Medulla oblongata (tissue), 1 donor: ENCODE data around the gene SH3BP2.
A peak's percentile ranks its signal among the peaks of the same experiment; 100 is the strongest.

Experiments used
- DNase-seq: peaks from one replicate; pipeline ENCODE4 v3.0.0-alpha.2; 2015; ENCODE audit errors: extremely low spot score

Gene SH3BP2

DNA sequence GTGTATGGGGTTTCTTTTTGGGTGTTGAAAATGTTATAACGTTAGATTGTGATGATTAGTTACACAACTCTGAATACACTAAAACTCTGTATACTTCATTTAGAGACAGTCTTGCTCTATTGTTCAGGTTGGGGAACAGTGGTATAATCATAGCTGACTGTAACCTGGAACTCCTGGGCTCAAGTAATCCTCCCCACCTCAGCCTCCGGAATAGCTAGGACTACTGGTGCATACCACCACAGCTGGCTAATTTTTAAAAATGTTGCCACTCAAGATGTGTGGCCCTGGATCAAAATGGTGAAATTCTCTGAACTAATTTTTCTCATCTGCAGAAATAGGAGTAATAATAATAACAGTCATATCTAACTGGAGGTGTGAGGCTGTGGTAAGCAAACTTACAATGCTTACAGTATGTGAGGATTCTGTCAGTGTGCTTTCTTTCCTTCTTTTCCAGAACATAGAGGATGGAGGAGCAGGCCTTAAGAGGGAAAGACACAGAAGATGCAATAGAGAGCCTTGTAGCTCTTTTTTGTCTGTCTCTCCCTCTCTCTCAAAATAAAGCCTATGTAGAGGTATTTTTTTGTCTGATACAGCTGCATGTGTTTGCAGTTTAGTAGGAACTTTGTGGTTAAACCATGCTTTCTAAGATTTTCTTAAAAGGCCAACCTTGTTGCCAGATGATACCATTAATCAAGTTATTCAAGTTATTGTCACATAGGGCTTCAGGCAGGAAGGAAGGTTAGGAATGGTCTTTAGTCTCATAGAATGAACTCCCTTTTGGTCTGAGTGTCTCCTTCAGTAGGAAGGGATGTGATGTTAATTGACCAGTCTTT is 58.3 kb downstream of the SH3BP2 start:
- no peak for DNase-seq

DNA sequence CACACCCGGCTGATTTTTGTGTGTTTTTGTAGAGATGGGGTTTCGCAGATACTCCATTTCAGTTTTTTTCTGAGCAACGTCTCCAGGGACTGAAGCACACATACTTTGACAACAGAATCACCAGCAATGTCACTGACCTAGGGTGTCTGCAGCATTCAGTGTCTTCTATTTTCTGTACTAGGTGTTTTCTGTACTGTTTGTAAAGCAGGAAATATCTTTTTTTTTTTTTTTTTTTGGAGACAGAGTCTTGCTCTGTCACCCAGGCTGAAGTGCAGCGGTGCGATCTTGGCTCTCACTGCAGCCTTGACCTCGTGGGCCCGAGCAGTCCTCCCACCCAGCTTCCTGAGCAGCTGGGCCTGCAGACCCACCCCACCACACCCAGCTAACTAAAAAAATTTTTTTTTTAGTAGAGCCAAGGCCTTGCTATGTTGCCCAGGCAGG is 59.6 kb downstream of the SH3BP2 start:
- DNase-seq = no peak

DNA sequence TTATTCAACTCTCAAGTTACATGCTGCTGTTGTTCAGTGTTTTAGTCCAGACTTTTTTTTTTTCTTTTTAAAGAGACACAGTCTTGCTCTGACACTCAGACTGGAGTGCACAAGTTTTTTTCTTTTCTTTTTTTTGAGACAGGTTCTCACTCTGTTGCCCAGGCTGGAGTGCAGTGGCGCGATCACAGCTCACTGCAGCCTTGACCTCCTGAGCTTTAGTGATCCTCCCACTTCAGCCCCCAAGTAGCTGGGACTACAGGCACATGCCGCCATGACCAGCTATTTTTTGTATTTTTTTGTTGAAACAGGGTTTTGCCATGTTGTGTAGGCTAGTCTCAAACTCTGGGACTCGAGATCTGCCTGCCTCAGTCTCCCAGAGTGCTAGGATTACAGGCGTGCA is 62.7 kb downstream of the SH3BP2 start:
- no peak for DNase-seq

DNA sequence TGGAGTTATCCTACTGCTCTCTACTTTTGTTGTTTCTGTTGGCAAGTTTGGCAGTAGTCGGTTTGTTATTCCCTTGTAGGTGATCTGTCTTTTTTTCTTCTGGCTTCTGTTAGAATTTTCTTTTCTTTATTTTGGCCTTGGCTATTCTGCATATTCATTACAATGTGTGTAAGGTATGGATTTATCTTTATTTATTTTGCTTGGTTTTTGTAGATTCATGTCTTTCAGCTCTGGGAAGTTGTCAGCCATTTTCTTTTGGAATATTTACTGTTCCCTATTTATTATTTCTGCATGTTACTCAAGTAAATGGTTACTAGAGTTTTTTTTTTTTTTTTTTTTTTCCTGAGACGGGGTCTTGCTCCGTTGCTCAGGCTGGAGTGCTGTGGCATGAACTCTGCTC is 63.4 kb downstream of the SH3BP2 start:
- DNase-seq = no peak

DNA sequence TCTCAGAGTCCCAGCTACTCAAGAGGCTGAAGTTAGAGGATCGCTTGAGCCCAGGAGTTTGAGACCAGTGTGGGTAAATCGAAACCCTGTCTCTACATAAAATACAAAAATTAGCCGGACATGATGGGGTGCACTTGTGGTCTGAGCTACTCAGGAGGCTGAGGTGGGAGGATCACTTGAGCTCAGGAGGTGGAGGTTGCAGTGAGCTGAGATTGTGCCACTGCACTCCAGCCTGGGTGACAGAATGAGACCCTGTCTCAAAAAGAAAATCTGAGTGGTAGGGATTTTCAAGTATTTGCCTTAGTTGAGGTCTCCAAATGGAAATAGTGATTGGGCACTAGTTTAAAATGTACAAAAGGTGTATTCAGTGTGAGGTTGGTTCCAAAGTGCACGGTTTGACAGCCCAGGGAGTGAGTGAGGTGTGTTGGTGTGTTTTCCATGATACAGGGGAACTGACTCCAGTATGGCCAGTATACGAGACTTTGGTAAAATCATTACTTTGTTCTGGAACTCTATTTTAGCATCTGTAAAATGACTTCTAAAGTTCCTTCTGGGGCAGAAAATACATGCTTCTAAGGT is 64.6 kb downstream of the SH3BP2 start:
- DNase-seq = no peak

DNA sequence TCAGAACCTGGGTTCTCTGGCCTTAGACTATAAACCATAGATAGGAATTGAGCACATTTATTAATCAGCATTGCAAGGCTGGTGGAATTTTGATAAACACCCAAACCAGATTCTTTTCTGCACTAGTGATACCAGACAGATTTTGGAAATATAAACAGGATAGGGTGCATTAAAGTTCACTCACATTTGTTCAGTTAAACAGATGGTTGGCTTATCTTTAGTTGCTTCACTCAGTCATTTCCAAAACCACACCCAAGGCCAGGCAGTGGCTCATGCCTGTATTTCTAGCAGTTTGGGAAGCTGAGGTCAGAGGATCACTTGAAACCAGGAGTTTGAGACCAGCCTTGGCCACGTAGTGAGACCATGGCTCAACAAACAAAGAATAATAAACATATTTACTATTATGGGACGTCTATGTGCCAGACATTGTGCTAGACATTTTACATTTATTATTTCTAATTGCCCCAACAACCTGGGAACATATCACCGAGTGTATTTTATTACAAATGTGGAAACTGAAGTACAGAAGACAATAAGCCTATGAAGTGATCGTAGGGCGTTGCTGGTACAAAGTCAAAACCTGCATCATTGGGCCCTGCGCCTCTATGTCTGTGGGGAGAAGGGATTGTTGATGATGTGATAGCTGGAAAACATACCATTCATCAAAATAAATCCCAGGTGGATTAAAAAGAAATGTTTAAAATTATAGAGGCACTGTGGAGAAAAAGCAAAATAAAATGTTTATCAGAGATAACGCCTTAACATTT is 65.7 kb downstream of the SH3BP2 start:
- DNase-seq = no peak

DNA sequence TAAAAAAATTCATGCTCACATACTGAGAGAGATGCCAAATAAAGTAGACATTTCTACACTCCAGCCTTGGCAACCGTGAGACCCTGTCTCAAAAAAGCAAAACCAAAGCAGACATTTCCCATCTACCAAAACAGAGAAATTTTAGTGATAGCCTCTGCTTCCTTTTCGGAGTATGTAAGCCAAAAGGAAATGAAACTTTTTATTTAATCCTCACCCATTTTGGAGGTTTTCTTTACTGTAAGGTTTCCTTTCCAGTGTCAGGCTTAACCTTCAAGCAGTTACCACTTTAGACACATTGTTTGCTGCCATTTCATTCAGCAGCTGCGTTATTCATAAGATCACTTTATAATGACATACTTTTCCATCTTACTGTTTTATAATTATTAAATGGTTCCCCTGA is 66.6 kb downstream of the SH3BP2 start:
- no peak for DNase-seq

DNA sequence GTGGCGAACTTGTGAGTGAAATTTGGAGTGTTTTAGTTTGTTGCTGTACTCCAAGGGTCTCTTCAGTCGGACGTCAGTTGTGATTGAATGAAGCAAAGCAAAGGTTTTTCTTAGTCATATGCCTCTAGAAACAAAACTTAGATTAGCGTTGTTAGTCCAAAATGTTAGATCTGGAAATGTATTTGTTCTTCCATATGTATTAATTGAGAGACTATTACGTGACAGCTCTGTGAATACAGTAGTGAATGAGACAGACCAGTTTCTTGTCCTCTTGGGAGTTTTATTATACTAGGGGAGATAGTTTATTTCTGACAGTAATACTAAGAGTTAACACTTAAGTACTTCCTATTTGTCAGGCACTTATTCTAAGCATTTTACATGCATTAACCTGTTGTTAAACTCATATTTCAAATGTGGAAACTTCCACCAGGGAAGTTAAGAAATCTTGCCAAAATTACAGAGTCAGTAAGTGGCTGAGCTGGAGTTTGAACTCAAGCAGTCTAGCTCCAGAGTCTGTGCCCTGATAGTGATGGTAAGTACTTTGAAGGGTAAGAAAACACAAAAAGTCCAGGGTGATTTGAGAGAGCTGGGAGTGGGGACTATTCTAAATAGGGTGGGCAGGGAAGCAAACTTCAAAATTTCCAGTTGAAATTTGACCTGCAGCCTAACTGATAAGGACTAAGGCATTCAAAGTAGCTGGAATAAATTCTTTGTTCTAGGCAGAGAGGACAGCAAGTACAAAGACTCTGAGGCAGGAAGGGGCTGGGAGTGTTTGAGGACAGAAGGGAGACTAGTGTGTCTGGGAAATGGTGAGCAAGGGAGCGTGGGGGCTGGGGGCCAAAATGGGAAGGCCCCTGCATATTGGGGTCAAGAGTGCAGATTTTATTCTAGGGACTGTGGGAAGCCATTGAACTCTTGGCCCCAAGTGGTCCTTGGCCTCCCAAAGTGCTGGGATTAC is 67.8 kb downstream of the SH3BP2 start:
- DNase-seq = no peak

DNA sequence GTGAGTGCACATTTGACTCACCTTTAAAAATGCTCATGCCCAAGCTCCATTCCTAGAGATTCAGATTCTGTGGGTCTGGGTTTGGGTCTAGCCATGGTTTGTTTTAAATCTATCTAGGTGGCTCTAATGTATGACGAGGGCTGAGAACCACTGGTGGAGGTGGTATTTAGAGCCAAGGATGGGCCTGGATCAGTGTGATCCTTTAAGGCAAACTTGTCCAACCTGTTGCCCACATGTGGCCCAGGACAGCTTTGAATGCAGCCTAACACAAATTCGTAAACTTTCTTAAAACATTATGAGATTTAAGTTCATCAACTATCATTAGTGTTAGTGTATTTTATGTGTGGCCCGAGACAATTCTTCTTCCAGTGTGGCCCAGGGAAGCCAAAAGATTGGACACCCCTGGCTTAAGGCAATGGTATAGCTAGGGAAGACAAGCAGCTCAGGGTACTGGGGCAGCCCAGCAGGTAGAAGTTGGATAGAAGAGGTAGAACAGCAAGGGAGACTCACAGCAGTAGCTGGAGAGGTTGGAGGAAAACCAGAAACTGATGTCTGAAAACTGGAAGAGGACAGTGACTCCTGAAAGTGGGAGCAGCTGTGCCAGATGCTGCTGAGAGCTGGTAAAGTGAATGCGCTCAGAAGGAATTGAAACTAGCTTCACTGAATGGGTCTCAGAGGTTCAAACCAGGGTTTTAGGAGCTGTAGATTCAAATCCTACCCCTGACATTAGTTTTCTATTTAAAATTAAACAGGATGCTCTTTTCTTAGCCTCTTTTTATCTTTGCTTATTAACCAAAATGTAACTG is 68.9 kb downstream of the SH3BP2 start:
- no peak for DNase-seq

DNA sequence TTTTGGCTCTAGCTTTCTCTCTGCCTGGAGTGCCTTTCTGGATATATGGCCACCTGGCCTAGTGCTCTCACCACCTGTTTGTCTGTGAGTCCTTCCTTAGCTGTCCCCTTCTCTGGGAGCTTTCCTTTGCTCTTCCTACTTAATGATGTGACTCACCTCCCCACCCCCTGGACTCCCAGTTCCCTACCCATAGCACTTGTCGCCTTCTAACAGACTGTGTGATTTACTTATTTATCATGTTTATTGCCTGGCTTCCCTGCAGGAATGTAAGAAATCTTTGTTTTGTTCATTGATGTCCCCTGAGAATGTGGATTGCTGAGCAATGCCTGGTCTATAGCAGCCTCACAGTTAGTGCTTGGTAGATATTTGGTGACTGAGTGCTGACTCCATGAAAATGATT is 69.6 kb downstream of the SH3BP2 start:
- no peak for DNase-seq

DNA sequence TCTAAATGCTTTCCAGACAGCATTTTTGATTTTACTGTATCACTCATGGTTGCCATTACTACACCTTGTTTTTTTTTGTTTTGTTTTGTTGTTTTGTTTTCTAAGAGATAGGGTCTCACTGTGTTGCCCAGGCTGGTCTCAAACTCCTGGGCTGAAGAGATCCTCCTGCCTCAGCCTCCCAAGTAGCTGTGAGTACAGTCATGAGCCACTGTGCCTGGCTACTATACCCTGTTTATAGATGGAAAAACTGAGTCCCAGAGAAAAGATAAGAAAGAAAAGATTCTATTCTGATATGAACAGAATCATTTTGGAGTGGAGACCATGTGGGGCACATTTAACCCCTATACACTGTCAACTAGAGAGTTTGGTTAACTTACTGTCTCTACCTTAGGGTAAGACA is 70.8 kb downstream of the SH3BP2 start:
- no peak for DNase-seq

DNA sequence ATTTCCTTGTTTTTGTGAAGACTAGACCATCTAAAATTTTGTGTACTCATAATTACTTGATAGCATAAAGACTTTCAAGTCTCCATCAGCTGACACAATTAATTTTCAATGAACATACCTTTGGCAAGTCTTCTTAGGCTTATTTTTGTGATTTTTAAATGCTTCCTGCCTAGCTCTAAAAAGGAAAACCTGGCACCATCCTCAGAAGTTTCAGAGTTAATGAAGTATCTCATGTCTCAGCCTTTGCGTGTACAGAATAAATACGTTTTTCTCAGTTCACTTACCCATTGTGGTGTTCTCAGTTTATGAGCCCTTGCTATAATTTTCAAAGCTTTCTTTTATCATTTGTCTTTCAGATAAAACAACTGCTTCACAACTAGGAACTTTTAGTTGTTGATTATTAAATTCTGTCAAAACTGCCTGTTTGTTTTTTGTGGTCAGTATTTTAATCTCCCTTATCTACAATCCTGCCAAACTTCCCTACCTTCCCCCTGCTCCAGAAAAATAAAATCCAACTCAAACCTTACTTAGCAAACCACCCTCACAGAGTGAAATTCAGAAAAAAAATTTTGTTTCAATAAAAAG is 72.4 kb downstream of the SH3BP2 start:
- peak; percentile 21 for DNase-seq

DNA sequence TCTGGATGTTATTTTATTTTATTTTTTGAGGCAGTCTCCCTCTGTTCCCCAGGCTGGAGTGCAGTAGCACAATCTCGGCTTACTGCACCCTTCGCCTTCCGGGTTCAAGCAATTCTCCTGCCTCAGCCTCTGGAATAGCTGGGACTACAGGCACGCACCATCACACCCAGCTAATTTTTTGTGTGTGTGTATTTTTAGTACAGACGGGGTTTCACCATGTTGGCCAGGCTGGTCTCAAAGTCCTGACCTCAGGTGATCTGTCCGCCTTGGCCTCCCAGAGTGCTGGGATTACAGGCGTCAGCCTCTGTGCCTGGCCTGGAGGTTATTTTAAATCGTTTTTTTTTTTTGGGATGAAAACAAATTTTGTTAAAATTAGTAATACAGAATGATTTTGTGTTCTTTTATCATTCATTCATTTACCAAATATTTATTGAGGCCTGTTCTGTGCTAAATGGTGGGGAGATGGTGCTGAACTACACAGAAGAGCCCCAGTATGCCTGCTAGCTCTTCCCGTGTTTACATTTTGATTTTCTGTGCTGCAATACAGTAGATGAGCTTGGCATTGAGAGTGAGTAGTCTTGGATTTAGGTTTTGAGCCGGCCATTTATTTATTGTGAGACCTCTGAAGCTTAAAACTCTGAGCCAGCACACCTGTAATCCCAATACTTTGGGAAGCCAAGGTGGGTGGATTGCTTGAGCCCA is 73.4 kb downstream of the SH3BP2 start:
- no peak for DNase-seq

DNA sequence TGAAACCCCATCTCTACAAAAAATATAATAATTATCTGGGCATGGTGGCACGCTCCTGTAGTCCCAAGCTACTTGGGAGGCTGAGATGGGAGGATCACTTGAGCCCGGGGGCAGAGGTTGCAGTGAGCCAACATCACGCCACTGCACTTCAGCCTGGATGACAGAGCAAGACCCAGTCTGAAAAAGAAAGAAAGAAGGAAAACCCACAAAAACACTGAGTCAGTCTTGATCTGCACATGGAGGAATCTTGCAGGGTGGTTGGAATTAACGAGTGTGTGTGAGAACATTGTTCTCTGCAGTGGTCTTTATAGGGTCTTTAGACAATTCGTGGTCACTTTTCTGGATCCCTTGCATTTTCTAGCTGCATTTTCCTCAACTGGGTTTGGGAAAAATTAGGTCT is 74.0 kb downstream of the SH3BP2 start:
- no peak for DNase-seq

DNA sequence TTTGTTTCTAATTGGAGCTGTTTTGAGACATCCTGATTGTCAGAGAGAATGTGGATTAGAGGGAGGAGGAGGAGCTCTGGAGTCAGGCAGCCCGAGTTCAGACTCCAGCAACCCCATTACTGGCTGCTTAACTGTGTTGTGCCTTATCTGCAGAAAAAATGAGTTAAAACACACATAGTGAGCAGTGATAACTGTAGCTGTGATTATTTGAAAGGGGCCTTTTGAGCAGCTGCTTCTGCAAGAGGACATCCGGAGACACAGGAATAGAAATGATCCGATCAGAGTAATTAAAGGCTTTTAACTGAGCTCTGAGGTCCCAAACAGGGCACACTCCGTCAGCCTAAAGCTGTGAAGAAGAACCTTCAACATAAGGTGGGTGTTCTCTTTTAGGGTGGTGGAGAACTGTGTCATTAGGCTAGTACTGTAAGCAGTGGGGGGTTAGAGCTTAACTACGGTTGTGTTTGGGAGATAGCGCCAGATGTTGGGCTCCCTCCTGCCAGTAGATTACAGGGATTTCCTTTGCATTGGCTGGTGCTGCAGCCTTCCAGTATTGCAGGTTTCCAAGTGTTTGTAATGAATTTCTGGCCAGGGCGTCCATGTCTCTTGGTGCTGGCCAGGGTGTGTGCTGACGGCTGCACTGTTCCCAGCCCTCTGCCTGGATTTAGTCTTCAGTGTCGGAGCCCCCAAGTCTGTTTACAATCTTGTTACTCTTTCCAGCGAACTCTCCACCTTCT is 75.0 kb downstream of the SH3BP2 start:
- DNase-seq = peak; percentile 20

DNA sequence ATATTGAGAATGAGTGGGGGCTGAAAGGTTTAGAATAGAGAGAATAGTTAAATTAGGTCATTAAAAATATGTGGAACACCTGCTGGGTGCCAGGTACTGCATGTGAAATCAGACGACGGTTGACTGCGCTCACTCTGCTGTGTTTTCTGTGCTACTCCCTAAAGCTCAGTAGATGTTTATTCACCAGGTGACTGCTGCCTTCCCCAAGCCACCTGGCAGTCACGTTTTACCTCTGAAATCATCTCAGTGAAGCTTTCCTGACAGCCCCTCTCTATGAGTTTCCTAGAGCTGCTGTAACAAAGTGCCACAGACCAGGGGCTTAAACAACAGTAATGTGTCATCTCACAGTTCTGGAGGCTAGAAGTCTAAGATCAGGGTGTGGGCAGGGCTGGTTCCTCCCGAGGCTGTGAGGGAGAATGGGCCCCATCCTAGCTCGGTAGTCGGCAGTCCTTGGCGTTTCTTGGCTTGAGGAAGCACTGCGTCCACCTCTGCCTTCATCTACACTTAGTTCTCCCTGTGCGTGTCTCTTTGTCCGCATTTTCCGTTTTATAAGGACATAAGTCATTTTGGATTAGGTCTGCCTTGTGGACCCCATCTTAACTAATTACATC is 76.1 kb downstream of the SH3BP2 start:
- DNase-seq = no peak

DNA sequence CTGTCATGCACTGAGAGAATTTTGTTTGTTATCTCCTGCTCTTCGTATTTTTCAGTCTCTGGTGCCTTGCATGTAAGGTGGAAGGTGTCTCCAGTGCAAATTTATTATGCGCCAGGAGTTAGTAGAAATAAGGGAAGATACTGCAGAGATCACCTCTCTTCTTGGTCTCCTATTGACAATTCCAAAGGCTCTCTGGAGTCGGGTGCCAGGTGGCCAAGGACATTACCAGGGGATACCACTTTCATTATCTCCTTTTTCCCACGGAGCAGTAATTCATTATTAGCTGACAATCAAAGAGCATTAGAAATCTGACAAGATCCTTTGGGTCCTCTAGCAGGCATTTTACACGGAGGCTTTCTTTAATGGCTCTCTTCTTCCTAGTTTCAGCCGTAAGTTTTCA is 76.8 kb downstream of the SH3BP2 start:
- no peak for DNase-seq

DNA sequence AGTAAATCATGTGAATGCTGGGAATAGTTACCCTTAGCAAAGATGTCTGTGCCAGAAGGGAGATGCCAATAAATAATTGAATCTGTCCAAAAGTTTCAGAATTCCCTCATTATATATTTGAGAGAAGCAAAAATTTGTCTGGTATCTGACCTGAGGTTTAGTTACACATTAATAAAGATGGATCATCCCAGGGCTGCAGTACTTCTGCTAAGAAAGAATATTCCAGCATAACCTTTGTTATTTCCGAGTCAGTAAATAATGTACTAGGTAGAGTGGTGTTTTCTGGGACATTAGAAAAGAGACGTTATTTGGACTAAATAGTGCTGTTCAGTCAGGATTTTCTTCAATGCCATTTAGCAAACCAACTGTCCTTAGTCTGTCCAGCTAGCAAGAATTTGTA is 77.2 kb downstream of the SH3BP2 start:
- no peak for DNase-seq

DNA sequence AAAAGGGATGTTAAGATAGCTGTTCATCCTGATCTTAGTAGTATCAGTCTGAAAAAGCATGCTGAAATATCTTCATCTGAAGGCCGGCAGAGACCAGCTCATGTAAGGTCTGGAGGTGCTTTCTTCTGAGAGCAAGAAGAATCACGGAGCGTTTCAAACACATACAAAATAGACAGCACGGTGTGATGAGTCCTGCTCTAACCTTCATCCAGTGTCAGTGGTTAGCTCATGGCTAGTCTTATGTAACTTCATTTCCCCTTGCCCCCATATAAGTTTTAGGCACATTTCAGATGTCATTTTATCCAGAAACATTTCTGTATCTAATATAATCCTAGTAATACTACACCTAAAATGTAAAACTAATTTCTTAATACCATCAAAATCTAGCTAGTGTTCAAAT is 78.6 kb downstream of the SH3BP2 start:
- DNase-seq = no peak
